ENCODE results near the gene CDH13. TPM values are rescaled to one million over a fixed set of nuclear protein-coding genes. Genes with fewer than 3 reads are reported as not detected.

Gene CDH13
- total and polyA plus RNA-seq, 2 experiments from 2014 or later, result 1.6 to 4.4 TPM

DNA sequence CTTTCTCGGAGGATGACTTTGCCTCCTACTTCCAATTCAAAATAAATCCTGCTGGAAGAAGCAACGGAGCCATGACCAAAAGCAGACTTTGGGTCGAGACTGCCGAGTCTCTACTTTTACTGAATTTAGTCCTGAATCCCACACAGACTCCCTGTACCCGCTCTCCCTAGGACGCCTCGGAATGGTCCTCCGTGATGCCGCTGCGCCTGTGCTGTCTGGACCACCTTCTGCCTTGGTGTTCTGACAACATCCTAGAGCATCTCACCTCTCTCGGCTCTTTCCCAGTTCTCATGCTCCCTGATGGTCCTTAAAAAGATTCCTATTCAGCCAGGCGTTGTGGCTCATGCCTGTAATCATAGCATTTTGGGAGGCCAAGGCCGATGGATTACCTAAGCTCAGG is 999.9 kb downstream of the CDH13 start (continued):
- TF ChIP-seq, protein P1, sequence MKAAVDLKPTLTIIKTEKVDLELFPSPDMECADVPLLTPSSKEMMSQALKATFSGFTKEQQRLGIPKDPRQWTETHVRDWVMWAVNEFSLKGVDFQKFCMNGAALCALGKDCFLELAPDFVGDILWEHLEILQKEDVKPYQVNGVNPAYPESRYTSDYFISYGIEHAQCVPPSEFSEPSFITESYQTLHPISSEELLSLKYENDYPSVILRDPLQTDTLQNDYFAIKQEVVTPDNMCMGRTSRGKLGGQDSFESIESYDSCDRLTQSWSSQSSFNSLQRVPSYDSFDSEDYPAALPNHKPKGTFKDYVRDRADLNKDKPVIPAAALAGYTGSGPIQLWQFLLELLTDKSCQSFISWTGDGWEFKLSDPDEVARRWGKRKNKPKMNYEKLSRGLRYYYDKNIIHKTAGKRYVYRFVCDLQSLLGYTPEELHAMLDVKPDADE (IDR thresholded peaks at IDR 0.05), result no peak
- no peak for TF ChIP-seq POLR2AphosphoS5 (IDR thresholded peaks at IDR 0.05; ENCODE audit: low read depth)

DNA sequence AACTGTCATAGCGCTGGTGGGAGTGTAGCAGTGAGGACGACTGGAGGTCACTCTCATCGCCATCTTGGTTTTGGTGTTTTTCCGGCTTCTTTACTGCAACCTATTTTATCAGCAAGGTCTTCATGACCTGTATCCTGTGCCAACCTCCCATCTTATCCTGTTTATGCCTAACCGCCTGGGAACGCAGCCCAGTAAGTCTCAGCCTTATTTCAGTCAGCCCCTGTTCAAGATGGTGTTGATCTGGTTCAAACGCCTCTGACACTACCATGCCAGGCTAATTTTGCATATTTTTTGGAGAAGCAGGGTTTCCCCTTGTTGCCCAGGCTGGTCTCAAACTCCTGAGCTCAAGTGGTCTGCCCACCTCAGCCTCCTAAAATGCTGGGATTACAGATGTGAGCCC is 1001.2 kb downstream of the CDH13 start:
- H3K36me3 ChIP-seq (ENCODE audit: insufficient read depth), result no peaks in the 10 kb centered on the region
- no peaks in the 10 kb centered on the region for H4K20me1 ChIP-seq (replicated peaks; ENCODE audit: insufficient read depth)
- TF ChIP-seq ZNF114 (CRISPR knock-in tag; IDR thresholded peaks at IDR 0.05), result no peak
- TF ChIP-seq, protein P2, sequence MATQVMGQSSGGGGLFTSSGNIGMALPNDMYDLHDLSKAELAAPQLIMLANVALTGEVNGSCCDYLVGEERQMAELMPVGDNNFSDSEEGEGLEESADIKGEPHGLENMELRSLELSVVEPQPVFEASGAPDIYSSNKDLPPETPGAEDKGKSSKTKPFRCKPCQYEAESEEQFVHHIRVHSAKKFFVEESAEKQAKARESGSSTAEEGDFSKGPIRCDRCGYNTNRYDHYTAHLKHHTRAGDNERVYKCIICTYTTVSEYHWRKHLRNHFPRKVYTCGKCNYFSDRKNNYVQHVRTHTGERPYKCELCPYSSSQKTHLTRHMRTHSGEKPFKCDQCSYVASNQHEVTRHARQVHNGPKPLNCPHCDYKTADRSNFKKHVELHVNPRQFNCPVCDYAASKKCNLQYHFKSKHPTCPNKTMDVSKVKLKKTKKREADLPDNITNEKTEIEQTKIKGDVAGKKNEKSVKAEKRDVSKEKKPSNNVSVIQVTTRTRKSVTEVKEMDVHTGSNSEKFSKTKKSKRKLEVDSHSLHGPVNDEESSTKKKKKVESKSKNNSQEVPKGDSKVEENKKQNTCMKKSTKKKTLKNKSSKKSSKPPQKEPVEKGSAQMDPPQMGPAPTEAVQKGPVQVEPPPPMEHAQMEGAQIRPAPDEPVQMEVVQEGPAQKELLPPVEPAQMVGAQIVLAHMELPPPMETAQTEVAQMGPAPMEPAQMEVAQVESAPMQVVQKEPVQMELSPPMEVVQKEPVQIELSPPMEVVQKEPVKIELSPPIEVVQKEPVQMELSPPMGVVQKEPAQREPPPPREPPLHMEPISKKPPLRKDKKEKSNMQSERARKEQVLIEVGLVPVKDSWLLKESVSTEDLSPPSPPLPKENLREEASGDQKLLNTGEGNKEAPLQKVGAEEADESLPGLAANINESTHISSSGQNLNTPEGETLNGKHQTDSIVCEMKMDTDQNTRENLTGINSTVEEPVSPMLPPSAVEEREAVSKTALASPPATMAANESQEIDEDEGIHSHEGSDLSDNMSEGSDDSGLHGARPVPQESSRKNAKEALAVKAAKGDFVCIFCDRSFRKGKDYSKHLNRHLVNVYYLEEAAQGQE (IDR thresholded peaks at IDR 0.05; ENCODE audit: unreplicated experiment), result no peak
- TF ChIP-seq, protein P1 (IDR thresholded peaks at IDR 0.05), result no peak
- TF ChIP-seq NANOG (IDR thresholded peaks at IDR 0.05; ENCODE audit: borderline replicate concordance), result no peak
- TF ChIP-seq, protein P3, sequence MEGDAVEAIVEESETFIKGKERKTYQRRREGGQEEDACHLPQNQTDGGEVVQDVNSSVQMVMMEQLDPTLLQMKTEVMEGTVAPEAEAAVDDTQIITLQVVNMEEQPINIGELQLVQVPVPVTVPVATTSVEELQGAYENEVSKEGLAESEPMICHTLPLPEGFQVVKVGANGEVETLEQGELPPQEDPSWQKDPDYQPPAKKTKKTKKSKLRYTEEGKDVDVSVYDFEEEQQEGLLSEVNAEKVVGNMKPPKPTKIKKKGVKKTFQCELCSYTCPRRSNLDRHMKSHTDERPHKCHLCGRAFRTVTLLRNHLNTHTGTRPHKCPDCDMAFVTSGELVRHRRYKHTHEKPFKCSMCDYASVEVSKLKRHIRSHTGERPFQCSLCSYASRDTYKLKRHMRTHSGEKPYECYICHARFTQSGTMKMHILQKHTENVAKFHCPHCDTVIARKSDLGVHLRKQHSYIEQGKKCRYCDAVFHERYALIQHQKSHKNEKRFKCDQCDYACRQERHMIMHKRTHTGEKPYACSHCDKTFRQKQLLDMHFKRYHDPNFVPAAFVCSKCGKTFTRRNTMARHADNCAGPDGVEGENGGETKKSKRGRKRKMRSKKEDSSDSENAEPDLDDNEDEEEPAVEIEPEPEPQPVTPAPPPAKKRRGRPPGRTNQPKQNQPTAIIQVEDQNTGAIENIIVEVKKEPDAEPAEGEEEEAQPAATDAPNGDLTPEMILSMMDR (conservative IDR thresholded peaks at IDR 0.05; ENCODE audit: low read depth in 2 of 2), result no peak
- no peak for TF ChIP-seq STAT1 (IDR thresholded peaks at IDR 0.05; ENCODE audit: unreplicated experiment)
- TF ChIP-seq JUNB (IDR thresholded peaks at IDR 0.05; ENCODE audit: unreplicated experiment), result no peak
- TF ChIP-seq EZH2phosphoT487 (IDR thresholded peaks at IDR 0.05; ENCODE audit: unreplicated experiment), result no peak
- TF ChIP-seq EZH2 (IDR thresholded peaks at IDR 0.05; ENCODE audit: low read depth, unreplicated experiment), result no peak
- TF ChIP-seq CREB1 (CRISPR knock-in tag; IDR thresholded peaks at IDR 0.05; ENCODE audit: low read depth), result no peak
- no peaks in the 10 kb centered on the region for H3K79me2 ChIP-seq (replicated peaks; ENCODE audit: insufficient read depth)
- no peaks in the 10 kb centered on the region for H3F3A ChIP-seq (replicated peaks; ENCODE audit: low read depth)
- Mint-ChIP-seq H3K27me3 (ENCODE audit: insufficient read depth, low read depth, poor library complexity) (peaks cover 10% of the 10 kb centered on the region), H3K36me3 (ENCODE audit: low read depth) (no peaks in the 10 kb centered on the region), H3K9me3 (no peaks in the 10 kb centered on the region), H3K4me1 (peaks cover 33% of the 10 kb centered on the region), H3K27ac (no peak overlapping the region), H3K4me3 (no peak overlapping the region)
- ATAC-seq, result no peak
- H3K9me2 ChIP-seq (ENCODE audit: insufficient read depth), result 0 out of 2 replicates have a peak, but pooled peaks cover under 1% of the 10 kb centered on the region
- H3K27me3 ChIP-seq (ENCODE audit: insufficient read depth), result no peaks in the 10 kb centered on the region
- no peak overlapping the region for H2AFZ ChIP-seq
- no peak overlapping the region for H3K27ac ChIP-seq (ENCODE audit: low read depth)
- H3K4me1 ChIP-seq (ENCODE audit: insufficient read depth), result peaks cover 14% of the 10 kb centered on the region
- H3K4me3 ChIP-seq, result no peak overlapping the region
- no peak overlapping the region for H3K4me2 ChIP-seq
- DNase-seq (ENCODE audit: low spot score), result no peak

Data from GM23338 (cell line).